HG02763 (cell line): ENCODE measurements around the gene FAM25G.
"Not testable (repeated sequence)": the region's sequence is repeated elsewhere in the genome, so short reads cannot be mapped to it uniquely, and the experiment has no call there.

Experiments
- ATAC-seq: cut with Tn5 transposase; IDR thresholded peaks from one replicate; pipeline ENCODE4 v1.9.1; 2021; ENCODE audit warnings: mild to moderate bottlenecking, moderate library complexity; ENCODE audit not compliant: unreplicated experiment

Gene FAM25G

GRCh38 chr10:47491600-47491999 is at the start of gene FAM25G:
Gene FAM25G (minus strand): TSS chr10:47491700. CDS start chr10:47491674, 26 bp downstream.
- ATAC-seq: not testable (repeated sequence)

GRCh38 chr10:47536430-47536829 is 44.9 kb upstream of the FAM25G start:
- ATAC-seq: not testable (repeated sequence)

DNA sequence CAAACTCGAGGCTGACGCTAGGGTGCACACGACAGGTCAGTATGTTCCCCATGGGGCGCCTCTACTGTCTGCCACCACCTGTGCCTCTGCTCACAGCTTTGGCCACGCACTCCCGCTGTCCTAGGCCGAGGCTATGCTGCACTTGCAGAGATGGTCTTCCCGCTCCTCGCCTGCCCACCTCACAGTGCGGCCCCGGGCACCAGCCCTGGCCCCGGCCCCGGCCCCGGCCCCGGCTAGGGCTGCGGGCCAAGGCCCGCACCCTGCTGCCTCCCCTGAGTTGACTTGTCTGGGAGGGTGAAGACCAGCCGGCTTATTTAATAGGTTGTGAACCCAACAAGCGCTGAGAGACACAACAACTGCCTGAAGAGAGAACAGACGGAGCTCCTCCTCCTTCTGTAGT is 32.0 kb upstream of the FAM25G start, which contains the start of gene AGAP9:
TSS of gene AGAP9 (minus strand) at position 164 of the 400 bp plus-strand sequence. CDS start at position 52, 112 bp downstream.
- not testable (repeated sequence) for ATAC-seq

DNA sequence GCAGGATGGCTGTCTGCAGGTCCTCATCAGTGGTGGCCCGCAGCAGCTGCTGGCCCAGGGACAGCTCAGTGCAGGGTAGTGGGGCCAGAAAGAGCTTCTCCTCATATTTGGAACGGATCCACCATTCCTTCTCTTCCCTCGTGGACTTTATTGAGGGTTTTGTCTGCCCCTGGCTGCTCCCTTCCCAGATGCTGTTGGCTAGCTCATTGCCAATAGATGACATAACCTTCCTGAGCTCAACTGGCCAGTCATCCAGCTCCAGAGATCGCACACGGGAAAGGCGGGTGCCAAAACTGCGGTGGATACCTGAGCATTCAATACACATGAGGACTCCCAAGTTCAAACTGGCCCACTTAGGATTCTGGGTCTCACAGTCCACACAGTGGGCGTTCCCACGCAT is 10.8 kb upstream of the FAM25G start:
- ATAC-seq: not testable (repeated sequence)

DNA sequence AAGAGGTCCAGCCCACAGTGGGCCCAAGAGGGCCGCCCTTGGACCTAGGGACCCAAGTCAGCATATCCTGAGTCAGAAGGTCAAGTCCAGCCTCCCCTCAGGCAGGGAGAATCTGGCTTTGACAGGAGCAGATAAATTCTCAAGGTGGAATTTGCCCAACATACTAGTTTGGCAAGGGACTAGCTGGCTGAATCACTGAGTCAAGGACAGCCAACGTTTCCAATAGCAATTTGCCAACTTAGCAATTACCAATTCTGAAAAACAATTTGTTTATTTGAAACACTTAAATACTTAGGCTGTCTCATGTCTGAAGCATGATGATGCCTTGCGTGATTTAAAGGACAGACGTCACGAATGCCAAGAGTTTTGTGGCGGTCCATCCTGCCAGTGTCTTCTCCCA is 2.7 kb upstream of the FAM25G start:
- ATAC-seq: not testable (repeated sequence)

- ATAC-seq: not testable (repeated sequence)
These were observed 1.9 kb downstream of the FAM25G start for GRCh38 chr10:47489630-47490029.

GRCh38 chr10:47485943-47486342 is 5.6 kb downstream of the FAM25G start:
- not testable (repeated sequence) for ATAC-seq

DNA sequence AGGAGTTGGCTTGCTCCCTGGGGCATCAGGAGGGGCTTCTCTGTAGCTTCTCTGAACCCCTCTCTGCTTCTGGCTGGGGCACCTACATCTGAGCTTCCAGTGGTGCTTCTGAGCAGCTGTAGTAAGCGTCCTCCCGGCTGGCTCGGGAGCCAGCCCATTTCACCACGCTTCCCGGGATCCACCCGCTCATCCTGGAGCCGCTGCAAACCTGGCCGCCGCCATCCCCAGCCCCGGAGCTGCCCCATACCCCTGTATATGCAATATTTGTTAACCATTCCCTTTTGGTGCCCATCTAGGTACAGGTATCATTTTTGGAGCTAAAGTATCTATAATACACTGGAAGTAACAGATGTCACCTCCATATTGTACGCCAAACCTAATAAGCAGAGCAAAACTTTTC is 6.7 kb downstream of the FAM25G start:
- not testable (repeated sequence) for ATAC-seq

DNA sequence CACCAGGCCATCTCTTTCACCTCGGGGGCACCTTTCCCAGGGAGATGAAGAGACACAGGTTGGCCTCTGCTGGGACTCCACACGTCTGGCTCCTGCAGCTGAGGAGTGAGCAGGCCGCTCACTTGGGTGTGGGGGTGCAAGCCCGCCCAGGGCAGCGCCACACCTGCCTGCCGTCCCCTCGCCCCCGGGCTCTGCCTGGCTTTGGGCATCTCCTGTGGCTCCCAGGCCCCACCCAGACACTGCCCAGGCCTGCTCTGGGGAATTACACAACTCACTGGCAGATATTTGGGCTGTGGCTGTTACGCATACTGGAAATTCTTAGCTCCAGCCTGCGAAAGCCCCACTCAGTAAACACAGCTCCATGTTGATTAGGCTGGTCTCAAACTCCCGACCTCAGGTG is 7.6 kb downstream of the FAM25G start, which contains the start of gene ANXA8:
TSS of gene ANXA8 (minus strand) at position 193 of the 400 bp plus-strand sequence. CDS start at position 11, 182 bp downstream.
- not testable (repeated sequence) for ATAC-seq

- not testable (repeated sequence) for ATAC-seq
These were observed 9.1 kb downstream of the FAM25G start for GRCh38 chr10:47482367-47482766.

DNA sequence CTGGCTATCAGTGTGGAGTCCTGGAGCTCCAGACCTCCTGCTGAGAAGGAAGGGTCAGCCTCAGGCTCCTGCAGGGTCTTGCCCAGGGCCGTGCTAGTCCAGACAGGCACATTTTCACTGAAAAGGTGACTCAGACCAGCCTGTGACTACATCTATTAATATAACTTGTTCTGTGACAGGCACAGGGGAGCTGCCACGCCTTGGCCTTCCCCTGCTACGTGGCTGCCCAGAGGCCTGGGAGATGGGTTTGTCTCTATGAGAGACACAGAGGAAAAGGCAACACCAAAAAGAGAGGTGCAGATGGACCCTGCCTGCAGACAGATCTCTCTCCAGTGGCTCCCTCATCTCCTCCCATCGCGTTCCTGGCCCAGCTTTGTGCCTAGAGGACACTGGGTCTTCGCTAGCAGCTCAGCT is 9.7 kb downstream of the FAM25G start:
- not testable (repeated sequence) for ATAC-seq

GRCh38 chr10:47481182-47481766 is 10.2 kb downstream of the FAM25G start:
- not testable (repeated sequence) for ATAC-seq

DNA sequence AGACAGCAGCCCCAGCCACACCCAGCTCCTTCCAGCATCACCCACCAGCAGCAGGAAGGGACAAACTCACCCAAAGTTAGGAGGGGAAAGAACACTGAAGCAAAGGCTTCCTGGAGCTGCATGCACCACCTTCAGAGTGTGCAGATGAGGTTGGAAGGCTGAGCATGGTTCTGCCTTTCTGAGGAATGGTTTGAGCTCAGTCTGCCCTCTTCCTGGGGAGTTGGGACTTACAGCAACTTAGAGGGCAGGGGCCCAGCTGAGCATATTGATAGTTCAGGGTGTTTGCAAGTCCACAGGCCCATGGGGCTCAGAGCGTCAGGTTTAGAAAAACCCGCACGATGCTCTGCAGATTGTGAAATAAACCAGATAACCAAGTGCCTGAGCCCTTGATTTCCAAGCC is 11.4 kb downstream of the FAM25G start:
- ATAC-seq: not testable (repeated sequence)

DNA sequence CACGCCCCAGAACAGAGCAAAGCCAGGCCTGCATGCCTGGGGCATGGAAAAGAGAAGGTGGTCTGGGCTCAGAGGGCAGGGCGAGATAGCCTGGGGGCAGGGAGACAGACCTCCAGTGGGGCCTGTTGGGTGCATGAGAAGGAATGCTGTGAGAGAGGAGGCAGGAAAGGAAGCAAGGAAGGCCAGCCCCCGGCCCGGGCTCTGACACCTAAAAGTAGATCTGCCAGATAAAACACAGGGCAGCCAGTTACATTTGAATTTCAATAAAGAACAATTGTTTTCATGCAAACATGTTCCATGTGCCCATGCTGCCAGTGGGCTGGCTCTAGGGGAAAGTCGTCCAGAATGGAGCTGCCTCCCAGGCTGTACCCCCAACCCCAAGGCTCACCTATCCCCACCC is 13.4 kb downstream of the FAM25G start:
- ATAC-seq: not testable (repeated sequence)

DNA sequence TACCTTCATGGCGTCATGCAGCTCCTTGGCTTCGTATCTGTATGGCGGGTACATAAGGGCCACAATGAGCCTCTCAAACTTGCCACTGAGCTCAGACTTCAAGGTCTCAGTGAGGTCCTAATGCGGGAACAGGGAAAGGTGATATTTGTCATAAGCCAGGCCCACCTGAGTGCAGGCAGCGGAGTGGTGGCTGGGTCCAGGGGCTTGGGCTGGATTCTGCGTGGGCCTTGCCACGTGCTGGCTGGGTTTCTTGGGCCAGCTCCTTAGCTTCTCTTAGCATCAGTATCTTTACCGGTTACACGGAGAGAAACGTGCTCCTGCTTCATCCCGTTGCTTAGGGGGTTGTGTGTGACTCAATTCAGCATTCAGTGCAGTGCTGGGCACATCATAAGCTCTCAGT is 14.4 kb downstream of the FAM25G start:
- not testable (repeated sequence) for ATAC-seq

GRCh38 chr10:47475101-47475500 is 16.4 kb downstream of the FAM25G start:
- ATAC-seq: not testable (repeated sequence)

DNA sequence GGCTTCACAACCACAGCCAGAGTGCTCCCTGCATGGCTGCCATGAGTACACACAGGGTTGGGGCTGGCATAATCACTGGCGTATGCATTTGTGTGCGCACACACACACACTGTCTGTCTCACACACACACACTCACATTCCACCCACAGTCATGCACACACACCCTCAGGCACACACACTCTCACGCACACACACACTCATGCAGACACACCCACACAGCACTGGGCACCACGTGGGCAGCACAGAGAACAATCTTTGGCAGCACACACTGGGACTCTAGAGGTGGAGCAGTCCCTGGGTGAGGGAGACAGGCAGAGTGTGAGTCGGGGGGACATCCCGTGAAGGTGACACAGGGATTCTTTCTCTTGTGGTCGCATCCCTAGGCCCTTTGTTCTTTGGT is 18.0 kb downstream of the FAM25G start:
- ATAC-seq: not testable (repeated sequence)

GRCh38 chr10:47472647-47473046 is 18.9 kb downstream of the FAM25G start:
- peak; percentile 41 for ATAC-seq

- ATAC-seq: not testable (repeated sequence)
These were observed 19.4 kb downstream of the FAM25G start for GRCh38 chr10:47472072-47472471.

GRCh38 chr10:47468731-47469528 is 22.6 kb downstream of the FAM25G start:
- not testable (repeated sequence) for ATAC-seq

DNA sequence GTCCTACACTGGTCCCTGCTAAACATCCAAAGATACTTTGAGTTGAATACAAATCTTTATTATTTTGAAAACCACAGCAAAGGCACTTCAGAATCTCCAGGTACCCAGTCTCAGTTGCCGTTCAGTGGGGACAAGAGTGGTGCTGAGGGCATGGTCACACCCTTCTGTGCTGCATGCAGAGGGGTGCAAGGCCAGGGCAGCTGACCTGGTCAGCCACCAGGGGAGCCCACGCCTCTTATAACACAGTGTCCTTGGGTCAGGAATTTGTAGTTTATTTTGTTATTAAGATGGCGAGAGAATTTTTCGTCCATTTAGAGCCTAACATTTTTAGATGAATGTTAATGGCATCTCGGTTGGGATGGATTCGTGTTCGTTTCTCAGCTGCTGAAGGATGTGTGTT is 23.5 kb downstream of the FAM25G start:
- not testable (repeated sequence) for ATAC-seq

DNA sequence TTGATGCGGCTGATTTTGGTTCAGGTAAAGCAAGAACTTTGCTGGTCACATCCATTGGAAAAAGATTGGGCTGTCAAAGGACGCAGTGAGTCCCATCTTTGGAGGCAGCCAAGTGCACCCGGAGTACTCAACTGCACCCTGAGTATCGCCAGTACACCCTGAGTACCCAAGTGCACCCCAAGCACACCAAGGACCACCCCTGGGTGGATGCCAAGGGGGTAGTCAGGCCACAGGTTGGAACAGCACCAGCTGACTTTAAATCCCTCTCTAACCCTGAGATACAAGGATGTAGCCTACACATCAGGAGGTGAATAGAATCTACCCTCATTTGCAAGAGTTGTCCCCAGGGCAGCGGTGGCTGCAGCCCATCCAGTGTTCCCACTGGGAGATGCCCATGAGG is 24.0 kb downstream of the FAM25G start:
- not testable (repeated sequence) for ATAC-seq
